Stimulated activated CD4-positive, alpha-beta T cell treated with anti-CD3 and anti-CD28 coated beads, Interleukin-4, amount 100 ng/mL, for 48 hours (primary cell): ENCODE measurements around the gene MIA.
"Not testable (repeated sequence)": the region's sequence is repeated elsewhere in the genome, so short reads cannot be mapped to it uniquely, and the experiment has no call there.

Source experiments
- DNase-seq, 2 donors: peaks; one replicate each; pipeline ENCODE4 v3.0.0-alpha.2; 2020; ENCODE audit warnings: low read depth in 2 of 2

Gene MIA

GRCh38 chr19:40774916-40775631 lies at the start of gene MIA:
Gene MIA, plus strand, starts transcription at chr19:40775521. Its CDS starts 22 bp downstream, at chr19:40775543.
- DNase-seq: no peak

- DNase-seq: no peak
Observed at GRCh38 chr19:40726279-40726678, 49.0 kb upstream of the MIA start.

GRCh38 chr19:40730065-40730464 lies 45.3 kb upstream of the MIA start:
- DNase-seq: not testable (repeated sequence)

GRCh38 chr19:40732304-40732703 lies 43.0 kb upstream of the MIA start:
- not testable (repeated sequence) for DNase-seq

- no peak for DNase-seq
Observed at GRCh38 chr19:40733149-40733548, 42.2 kb upstream of the MIA start.

GRCh38 chr19:40735013-40735771 lies 40.1 kb upstream of the MIA start:
- no peak for DNase-seq

GRCh38 chr19:40736661-40737060 lies 38.7 kb upstream of the MIA start:
- no peak for DNase-seq

GRCh38 chr19:40737102-40737644 lies 38.1 kb upstream of the MIA start:
- no peak for DNase-seq

- no peak for DNase-seq
Observed at GRCh38 chr19:40739030-40739839, 36.1 kb upstream of the MIA start.

GRCh38 chr19:40739871-40740703 lies 35.2 kb upstream of the MIA start:
- no peak for DNase-seq

GRCh38 chr19:40740747-40741146 lies 34.6 kb upstream of the MIA start:
- no peak for DNase-seq

GRCh38 chr19:40741527-40742390 lies 33.6 kb upstream of the MIA start:
- DNase-seq: no peak

- DNase-seq: no peak
Observed at GRCh38 chr19:40742477-40742876, 32.8 kb upstream of the MIA start.

GRCh38 chr19:40742886-40743285 lies 32.4 kb upstream of the MIA start:
- DNase-seq: no peak

- DNase-seq: no peak
Observed at GRCh38 chr19:40743926-40744325, 31.4 kb upstream of the MIA start.

- peak in 1 of 2 donors; percentile 20 for DNase-seq
Observed at GRCh38 chr19:40744554-40745401, 30.5 kb upstream of the MIA start.

GRCh38 chr19:40745402-40745780 lies 29.9 kb upstream of the MIA start:
- DNase-seq: no peak

GRCh38 chr19:40747536-40747935 lies 27.8 kb upstream of the MIA start:
- DNase-seq: no peak
